Colonic mucosa (tissue), 4 donors: ENCODE data around the gene GPC6. TPM values are rescaled to one million over a fixed set of nuclear protein-coding genes. Genes with fewer than 3 reads are reported as not detected.

Experiments
- DNase-seq: peaks from one replicate; pipeline ENCODE4 v3.0.0-alpha.2; 2020
- H3K27ac ChIP-seq: fragments of 200-600 bp; one replicate; pipeline ENCODE4 v1.8.0; 2021
- H3K27me3 ChIP-seq: fragments of 200-600 bp; one replicate; pipeline ENCODE4 v1.8.0; 2021
- H3K36me3 ChIP-seq: fragments of 200-600 bp; one replicate; pipeline ENCODE4 v1.8.0; 2021
- H3K4me1 ChIP-seq: fragments of 200-600 bp; one replicate; pipeline ENCODE4 v1.8.0; 2021; ENCODE audit warnings: mild to moderate bottlenecking
- H3K4me3 ChIP-seq: fragments of 200-600 bp; one replicate; pipeline ENCODE4 v1.8.0; 2021
- H3K9ac ChIP-seq, 2 donors: one replicate each; pipeline ENCODE4 v1.7.0; 2013; ENCODE audit warnings: control low read depth in 2 of 2, low read depth in 2 of 2, low read length in 2 of 2
- H3K9me3 ChIP-seq: fragments of 200-600 bp; one replicate; pipeline ENCODE4 v1.8.0; 2021
- intact Hi-C: fragments of 100-400 bp; cut with DNase I; formaldehyde crosslinking; loops from one replicate; pipeline ENCODE4 v1.14.1; 2022
- total RNA-seq, 2 donors: library from RNA; stranded (reverse); fragmentation: NEBNext Ultra II Directional in 1 of 2; extraction: Animal tissue kit (Norgen Biotek cat#: 25700) in 1 of 2; gene quantifications; one replicate each; pipeline ENCODE4 v1.2.1, GENCODE V29; 2021
- TF ChIP-seq, protein P1 (sequence below): fragments of 200-600 bp; IDR thresholded peaks from one replicate; pipeline ENCODE4 v1.8.0; 2022; ENCODE audit warnings: antibody characterized with exemption, mild to moderate bottlenecking
- donor health status: healthy.
- donor health status: DM: no; HTN: no; CAD: no.
- donor health status: DM: no; HTN: no; CAD: no.

Gene GPC6
- total RNA-seq, 2 donors from 2014 or later: 2.3 to 4.0 TPM

DNA sequence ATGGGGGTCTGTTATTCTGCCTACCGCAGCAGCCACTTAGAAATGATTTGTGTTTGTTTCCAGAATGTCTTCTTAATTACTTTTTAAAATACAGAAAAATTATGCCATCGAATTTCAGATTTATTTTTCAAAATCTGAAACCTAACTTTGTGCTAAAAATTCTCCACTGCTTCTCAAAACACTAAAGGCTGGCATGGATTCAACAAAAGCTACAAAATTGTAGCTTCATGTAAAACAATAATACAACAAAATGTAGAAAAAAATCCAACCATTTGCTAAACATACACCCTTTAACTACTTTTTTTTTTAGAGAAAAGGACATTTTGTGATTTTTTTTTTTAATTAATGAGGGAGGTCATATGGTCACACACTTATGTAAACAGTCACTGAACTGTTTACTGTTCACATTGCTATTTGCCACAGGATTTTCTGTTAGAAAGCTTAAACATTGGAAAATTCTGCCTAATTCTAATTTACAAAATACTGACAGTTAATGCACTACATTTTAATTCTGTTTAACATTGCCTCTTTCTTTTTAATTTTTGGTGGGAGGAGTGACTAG, 646.3 kb downstream of the GPC6 start:
- DNase-seq: no peak
- TF ChIP-seq, protein P1, sequence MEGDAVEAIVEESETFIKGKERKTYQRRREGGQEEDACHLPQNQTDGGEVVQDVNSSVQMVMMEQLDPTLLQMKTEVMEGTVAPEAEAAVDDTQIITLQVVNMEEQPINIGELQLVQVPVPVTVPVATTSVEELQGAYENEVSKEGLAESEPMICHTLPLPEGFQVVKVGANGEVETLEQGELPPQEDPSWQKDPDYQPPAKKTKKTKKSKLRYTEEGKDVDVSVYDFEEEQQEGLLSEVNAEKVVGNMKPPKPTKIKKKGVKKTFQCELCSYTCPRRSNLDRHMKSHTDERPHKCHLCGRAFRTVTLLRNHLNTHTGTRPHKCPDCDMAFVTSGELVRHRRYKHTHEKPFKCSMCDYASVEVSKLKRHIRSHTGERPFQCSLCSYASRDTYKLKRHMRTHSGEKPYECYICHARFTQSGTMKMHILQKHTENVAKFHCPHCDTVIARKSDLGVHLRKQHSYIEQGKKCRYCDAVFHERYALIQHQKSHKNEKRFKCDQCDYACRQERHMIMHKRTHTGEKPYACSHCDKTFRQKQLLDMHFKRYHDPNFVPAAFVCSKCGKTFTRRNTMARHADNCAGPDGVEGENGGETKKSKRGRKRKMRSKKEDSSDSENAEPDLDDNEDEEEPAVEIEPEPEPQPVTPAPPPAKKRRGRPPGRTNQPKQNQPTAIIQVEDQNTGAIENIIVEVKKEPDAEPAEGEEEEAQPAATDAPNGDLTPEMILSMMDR: no peak
- Histone ChIP-seq H3K9me3 (no peaks in the 10 kb centered on the region), H3K9ac (no peak overlapping the region), H3K27me3 (no peaks in the 10 kb centered on the region), H3K4me3 (no peak overlapping the region), H3K36me3 (no peaks in the 10 kb centered on the region), H3K27ac (no peak overlapping the region), H3K4me1 (no peaks in the 10 kb centered on the region)
- intact Hi-C loops: no loop called here

DNA sequence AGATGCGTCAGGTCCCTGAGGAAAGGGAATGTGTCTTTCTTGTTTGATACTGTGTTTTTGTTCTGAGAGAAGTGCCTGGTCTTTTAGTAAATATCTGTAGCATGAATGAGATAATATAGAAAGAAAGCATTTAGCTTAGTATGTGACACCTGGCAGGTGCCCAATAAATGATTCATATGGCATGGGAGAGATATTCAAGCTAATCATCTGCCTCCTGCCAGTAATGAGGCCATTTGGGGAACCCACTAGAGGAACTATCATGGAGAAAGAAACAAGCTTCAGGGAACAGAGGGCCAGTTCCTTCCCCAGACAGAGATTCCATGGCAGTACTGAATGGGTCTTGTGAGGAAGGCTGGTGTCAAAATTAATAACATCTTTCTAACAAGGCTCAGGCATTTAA, 648.9 kb downstream of the GPC6 start:
- no peak for DNase-seq
- no peaks in the 10 kb centered on the region for H3K4me1 ChIP-seq
- no peaks in the 10 kb centered on the region for H3K9me3 ChIP-seq
- no peak overlapping the region for H3K9ac ChIP-seq
- intact Hi-C loops: no loop called here
- no peaks in the 10 kb centered on the region for H3K36me3 ChIP-seq
- H3K27me3 ChIP-seq: no peaks in the 10 kb centered on the region
- TF ChIP-seq, protein P1: no peak
- H3K27ac ChIP-seq: no peak overlapping the region
- no peak overlapping the region for H3K4me3 ChIP-seq

DNA sequence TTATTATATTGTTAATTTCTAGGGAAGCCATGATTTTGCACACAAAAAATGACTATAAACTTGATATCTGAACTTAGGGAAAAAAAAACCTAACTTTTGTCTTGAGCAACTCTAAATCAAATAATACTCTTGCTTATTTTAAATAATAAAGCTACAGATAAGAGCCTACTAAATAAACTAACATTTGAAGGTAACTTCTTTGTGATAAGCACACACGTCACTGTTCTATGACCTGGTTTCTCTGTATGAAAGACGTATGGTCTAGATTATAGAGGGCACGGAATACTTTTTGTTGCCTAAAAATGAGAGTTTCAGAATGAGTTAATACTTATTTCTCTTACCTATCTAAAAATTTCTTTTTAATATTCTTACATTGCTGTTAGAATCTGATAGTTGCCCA, 649.6 kb downstream of the GPC6 start:
- H3K4me1 ChIP-seq: no peaks in the 10 kb centered on the region
- no peak for DNase-seq
- H3K9ac ChIP-seq: no peak overlapping the region
- H3K9me3 ChIP-seq: no peaks in the 10 kb centered on the region
- H3K27me3 ChIP-seq: no peaks in the 10 kb centered on the region
- H3K36me3 ChIP-seq: no peaks in the 10 kb centered on the region
- TF ChIP-seq, protein P1: no peak
- no peak overlapping the region for H3K4me3 ChIP-seq
- no peak overlapping the region for H3K27ac ChIP-seq
- intact Hi-C loops: no loop called here

DNA sequence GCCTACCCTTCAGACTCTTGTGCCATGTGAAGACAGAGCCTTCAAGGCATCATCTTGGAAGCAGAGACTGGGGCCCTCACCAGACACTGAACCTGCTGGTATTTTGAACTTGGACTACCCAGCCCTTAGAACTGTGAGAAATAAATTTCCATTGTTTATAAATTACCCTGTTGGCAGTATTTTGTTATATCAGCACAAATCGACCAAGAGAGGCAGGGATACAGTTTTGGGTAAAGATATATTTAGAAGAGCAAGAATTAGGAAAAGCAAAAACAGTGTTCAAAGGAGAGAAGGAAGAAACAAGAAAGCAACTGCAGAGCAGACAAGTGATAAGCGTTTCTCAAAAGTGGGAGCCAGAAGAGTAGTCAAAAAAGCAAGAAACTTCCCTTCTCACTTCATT, 652.1 kb downstream of the GPC6 start:
- no peaks in the 10 kb centered on the region for H3K4me1 ChIP-seq
- TF ChIP-seq, protein P1: no peak
- intact Hi-C loops: no loop called here

DNA sequence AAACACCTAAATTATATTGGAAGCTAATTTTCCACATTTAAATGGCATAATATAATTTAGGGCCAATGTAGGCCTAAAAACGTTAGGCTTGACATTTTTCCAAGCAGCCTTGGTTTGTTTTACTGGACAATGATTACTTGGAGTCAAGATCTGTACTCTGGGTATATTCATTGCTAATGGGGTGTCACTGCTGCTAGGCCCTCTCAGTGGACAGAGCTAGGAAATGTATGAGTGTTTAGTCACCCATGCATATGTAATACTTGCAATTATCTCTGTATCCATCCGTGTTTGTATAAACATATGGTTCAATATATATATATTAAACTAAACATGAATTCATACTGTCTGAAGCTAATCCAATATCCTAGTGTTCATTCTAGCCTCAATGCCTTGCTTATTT, 654.8 kb downstream of the GPC6 start:
- no peak for DNase-seq
- H3K36me3 ChIP-seq: no peaks in the 10 kb centered on the region
- TF ChIP-seq, protein P1: no peak
- no peaks in the 10 kb centered on the region for H3K27me3 ChIP-seq
- H3K9ac ChIP-seq: no peak overlapping the region
- intact Hi-C loops: no loop called here
- H3K9me3 ChIP-seq: no peaks in the 10 kb centered on the region
- no peak overlapping the region for H3K27ac ChIP-seq
- no peak overlapping the region for H3K4me3 ChIP-seq
- H3K4me1 ChIP-seq: no peaks in the 10 kb centered on the region

More for the DNA sequence above, 652.1 kb downstream of the GPC6 start:
- no peaks in the 10 kb centered on the region for H3K36me3 ChIP-seq
- H3K9ac ChIP-seq: no peak overlapping the region
- no peak for DNase-seq
- H3K27me3 ChIP-seq: no peaks in the 10 kb centered on the region
- H3K4me3 ChIP-seq: no peak overlapping the region
- H3K9me3 ChIP-seq: no peaks in the 10 kb centered on the region
- no peak overlapping the region for H3K27ac ChIP-seq
